ENCODE measurements around the gene CLIP1.

Gene CLIP1

DNA sequence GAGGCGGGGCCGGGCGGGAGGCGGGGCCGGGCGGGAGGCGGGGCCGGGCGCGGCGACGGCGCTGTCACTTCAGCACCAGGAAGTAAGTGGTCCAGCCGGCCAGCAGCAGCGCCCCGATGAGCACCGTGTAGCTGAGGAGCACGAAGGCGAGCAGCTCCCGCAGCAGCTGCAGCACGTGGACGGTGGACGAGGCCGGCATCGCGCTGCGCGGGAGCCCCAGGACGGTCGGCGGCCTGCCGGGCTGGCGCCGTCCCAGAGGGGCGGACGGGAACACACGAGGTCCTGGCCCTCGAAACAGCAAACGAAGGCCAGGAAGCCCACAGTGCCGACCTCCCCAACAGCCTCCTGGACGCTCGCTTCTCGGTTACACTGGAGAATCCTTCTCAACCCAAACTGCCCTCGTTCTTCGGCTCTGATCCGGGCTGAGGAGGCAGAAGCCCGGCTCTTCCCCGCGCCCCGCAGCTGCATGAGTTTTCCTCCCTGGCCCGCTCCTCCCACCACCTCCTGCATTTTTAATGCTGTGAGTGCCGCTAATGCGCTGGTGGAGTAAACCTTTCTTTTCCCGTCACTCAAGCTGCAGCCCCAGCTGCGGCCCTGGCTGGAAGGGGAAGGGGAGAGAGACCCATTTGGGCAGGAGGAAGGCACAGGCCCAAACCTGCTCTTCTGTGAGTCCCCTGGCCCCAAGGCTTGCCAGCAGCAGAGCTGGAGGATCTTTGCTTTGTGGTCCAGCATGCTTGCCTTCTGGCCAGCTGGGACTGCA is 195.9 kb downstream of the CLIP1 start:
- H3K27me3 ChIP-seq (ENCODE audit: control insufficient read depth in 1 of 2, insufficient read depth in 2 of 2, low read length in 2 of 2) = no peaks in the 10 kb centered on the region
- peak overlapping the region; percentile 55 for H3K27ac ChIP-seq (ENCODE audit: low read length)
- peak overlapping the region; percentile 67 to 76 for H3K4me3 ChIP-seq (ENCODE audit: low read length in 2 of 2)
- H3K9me3 ChIP-seq (ENCODE audit: control insufficient read depth in 2 of 2, low read length in 2 of 2) = no peaks in the 10 kb centered on the region
- H3K4me1 ChIP-seq (ENCODE audit: control insufficient read depth, insufficient read depth, low read length) = peaks cover 23% of the 10 kb centered on the region
- H3K9ac ChIP-seq (ENCODE audit: low read length in 2 of 2) = no peak overlapping the region
- H3K36me3 ChIP-seq (ENCODE audit: control insufficient read depth in 2 of 2, insufficient read depth in 2 of 2, low read length in 2 of 2) = peaks cover 15 to 24% of the 10 kb centered on the region in 2 donors

DNA sequence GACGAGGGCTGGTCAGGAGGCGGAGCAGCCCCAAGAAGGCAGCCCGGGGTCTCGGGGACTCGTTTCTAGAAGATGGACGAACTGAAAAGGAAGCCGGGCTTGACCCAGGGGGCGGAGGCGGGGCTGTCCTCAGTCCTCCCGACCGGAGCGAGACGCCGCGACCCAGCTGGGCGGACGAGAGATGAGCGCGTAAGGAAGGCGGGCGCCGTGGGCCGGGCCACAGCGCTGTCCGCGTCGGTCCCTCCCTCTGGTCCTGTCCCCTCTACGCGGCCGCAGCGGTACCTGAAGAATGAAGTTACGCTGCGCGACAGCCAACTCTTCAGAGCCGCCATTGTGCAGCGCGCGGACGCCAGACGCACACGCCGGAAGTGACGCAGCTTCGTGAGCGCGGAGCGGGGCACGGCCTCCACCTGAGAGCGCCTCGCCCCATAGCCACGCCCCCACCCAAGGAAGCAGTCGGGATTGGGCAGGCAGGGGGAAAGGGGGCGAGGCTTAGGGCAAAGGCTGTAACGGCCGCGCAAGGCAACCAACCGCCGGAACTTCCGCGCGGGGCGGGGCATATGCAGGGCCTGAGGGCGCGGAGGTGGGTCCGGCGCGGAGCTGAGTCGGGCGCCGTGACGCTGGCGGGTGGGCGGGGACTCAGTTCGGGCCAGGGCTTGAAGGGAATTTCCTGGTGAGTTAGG is 196.6 kb downstream of the CLIP1 start, which contains the start of gene DIABLO:
Gene DIABLO, minus strand, starts transcription at position 370 of the 683 bp plus-strand sequence. Its CDS starts 38 bp downstream, at position 332.
- Histone ChIP-seq H3K9me3 (ENCODE audit: control insufficient read depth in 2 of 2, low read length in 2 of 2) (no peaks in the 10 kb centered on the region), H3K36me3 (ENCODE audit: control insufficient read depth in 2 of 2, insufficient read depth in 2 of 2, low read length in 2 of 2) (peaks cover 14 to 24% of the 10 kb centered on the region in 2 donors), H3K27ac (ENCODE audit: low read length) (peak within 1 kb of the TSS; percentile 94), H3K27me3 (ENCODE audit: control insufficient read depth in 1 of 2, insufficient read depth in 2 of 2, low read length in 2 of 2) (no peaks in the 10 kb centered on the region), H3K9ac (ENCODE audit: low read length in 2 of 2) (peak within 1 kb of the TSS; percentile 93 to 94), H3K4me1 (ENCODE audit: control insufficient read depth, insufficient read depth, low read length) (peaks cover 23% of the 10 kb centered on the region), H3K4me3 (ENCODE audit: low read length in 2 of 2) (peak within 1 kb of the TSS; percentile 88 to 93)
